ENCODE measurements around the gene CTTNBP2.
A peak's percentile ranks its signal among the peaks of the same experiment; 100 is the strongest.

The CTTNBP2 gene

GRCh38 chr7:117873310-117874190 is at the start of gene CTTNBP2:
Gene CTTNBP2 (minus strand): TSS chr7:117873441. CDS start chr7:117873415, 26 bp downstream.
- TF ChIP-seq CTCF (IDR thresholded peaks at IDR 0.05; ENCODE audit: control extremely low read depth, extremely low read depth, low read depth, missing control alignments) = no peak
- POLR2A ChIA-PET = no interaction called here
- CTCF ChIA-PET = no interaction called here
- peak; percentile 25 for DNase-seq (ENCODE audit: extremely low spot score)

GRCh38 chr7:117916309-117916708 is 43.1 kb upstream of the CTTNBP2 start:
- ChIA-PET CTCF (no interaction called here), POLR2A (no interaction called here)
- DNase-seq (ENCODE audit: extremely low spot score) = no peak

GRCh38 chr7:117912421-117912820 is 39.2 kb upstream of the CTTNBP2 start:
- CTCF ChIA-PET = no interaction called here

More at GRCh38 chr7:117916309-117916708, 43.1 kb upstream of the CTTNBP2 start:
- no peak for TF ChIP-seq CTCF (IDR thresholded peaks at IDR 0.05; ENCODE audit: control extremely low read depth, extremely low read depth, low read depth, missing control alignments)

GRCh38 chr7:117908031-117908795 is 35.0 kb upstream of the CTTNBP2 start:
- TF ChIP-seq CTCF (IDR thresholded peaks at IDR 0.05; ENCODE audit: control extremely low read depth, extremely low read depth, low read depth, missing control alignments) = no peak
- CTCF ChIA-PET = no interaction called here
- no peak for DNase-seq (ENCODE audit: extremely low spot score)
- POLR2A ChIA-PET = interaction anchor here (0.6 kb wide), 1 partner anchor 24 kb away, joined by 3 read pairs; no protein-coding TSS in a partner anchor

More at GRCh38 chr7:117912421-117912820, 39.2 kb upstream of the CTTNBP2 start:
- no peak for TF ChIP-seq CTCF (IDR thresholded peaks at IDR 0.05; ENCODE audit: control extremely low read depth, extremely low read depth, low read depth, missing control alignments)
- DNase-seq (ENCODE audit: extremely low spot score) = no peak
- POLR2A ChIA-PET = no interaction called here

- CTCF ChIA-PET = interaction anchor here (2.1 kb wide), 1 partner anchor 29 kb away, joined by 5 read pairs; no protein-coding TSS in a partner anchor
- no peak for DNase-seq (ENCODE audit: extremely low spot score)
- POLR2A ChIA-PET = no interaction called here
Observed at GRCh38 chr7:117907049-117907640, 33.9 kb upstream of the CTTNBP2 start.

More at GRCh38 chr7:117907049-117907640, 33.9 kb upstream of the CTTNBP2 start:
- no peak for TF ChIP-seq CTCF (IDR thresholded peaks at IDR 0.05; ENCODE audit: control extremely low read depth, extremely low read depth, low read depth, missing control alignments)
